HepG2 (cell line): ENCODE measurements around the gene STK11. TPM values are rescaled to one million over a fixed set of nuclear protein-coding genes. Genes with fewer than 3 reads are reported as not detected.

Experiments
- DRAP1 ChIP-seq: IDR thresholded peaks from 2 replicates; pipeline ENCODE4 v1.6.1; 2016; ENCODE audit warnings: missing genetic modification reagents, missing compliant biosample characterization
- HNRNPUL1 ChIP-seq: fragments of 200-400 bp; formaldehyde crosslinking; IDR thresholded peaks from 2 replicates; pipeline ENCODE4 v1.6.1; 2017; ENCODE audit warnings: low read depth, mild to moderate bottlenecking, low read length, moderate library complexity
- NFYB ChIP-seq: sonication (generic); formaldehyde crosslinking; IDR thresholded peaks from 2 replicates; pipeline ENCODE4 v1.4.0; 2020; ENCODE audit warnings: missing genetic modification reagents
- NKX3-1 ChIP-seq: sonication (generic); formaldehyde crosslinking; IDR thresholded peaks from 2 replicates; pipeline ENCODE4 v1.5.0; 2020; ENCODE audit warnings: missing genetic modification reagents
- ZFX ChIP-seq: sonication (generic); formaldehyde crosslinking; IDR thresholded peaks from 2 replicates; pipeline ENCODE4 v1.4.0; 2020; ENCODE audit warnings: mild to moderate bottlenecking, low read depth, missing genetic modification reagents, moderate library complexity
- polyA plus RNA-seq, 8 experiments: library from polyadenylated mRNA; depleted of rRNA in 3 of 8; stranded (reverse) in 7 of 8; unstranded in 1 of 8; fragments of >200 nt; fragmentation: Illumina TruSeq in 4 of 8; extraction: Trizol in 4 of 8; gene quantifications; 2 replicates each; pipeline versions ENCODE4 v1.2.1 to v1.2.3, GENCODE V29; 2011 to 2016; ENCODE audit warnings: low read depth in 4 of 8, missing spikeins in 1 of 8, mixed read lengths in 1 of 8; ENCODE audit not compliant: insufficient read depth in 1 of 8
- total RNA-seq, 5 experiments: library from RNA; depleted of rRNA; stranded (reverse); fragments of >200 nt; fragmentation: Illumina TruSeq; extraction: Trizol; gene quantifications; 2 replicates each; pipeline ENCODE4 v1.2.3, GENCODE V29; 2016; ENCODE audit warnings: low read depth in 1 of 5
- TF ChIP-seq, protein P1 (sequence below): sonication (generic); formaldehyde crosslinking; IDR thresholded peaks from 2 replicates; pipeline ENCODE4 v1.8.0; 2022; ENCODE audit warnings: missing genetic modification reagents, mild to moderate bottlenecking, moderate library complexity, borderline replicate concordance
- TF ChIP-seq, protein P2 (sequence below): sonication (generic); formaldehyde crosslinking; IDR thresholded peaks from 2 replicates; pipeline ENCODE4 v1.4.0; 2020; ENCODE audit warnings: mild to moderate bottlenecking, missing genetic modification reagents
- TF ChIP-seq, protein P3 (sequence below): sonication (generic); formaldehyde crosslinking; IDR thresholded peaks from 2 replicates; pipeline ENCODE4 v1.5.0; 2020; ENCODE audit warnings: mild to moderate bottlenecking, missing genetic modification reagents, borderline replicate concordance
- TF ChIP-seq, protein P4 (sequence below): sonication (generic); formaldehyde crosslinking; conservative IDR thresholded peaks from 2 replicates; pipeline ENCODE4 v1.4.0; 2020; ENCODE audit warnings: mild to moderate bottlenecking, missing genetic modification reagents, moderate library complexity

Gene STK11
- total and polyA plus RNA-seq, 2 of the 13 experiments (the other 11 are each of a cell fraction or from before 2014, with no cell fraction given), result 27.5 to 43.6 TPM

DNA sequence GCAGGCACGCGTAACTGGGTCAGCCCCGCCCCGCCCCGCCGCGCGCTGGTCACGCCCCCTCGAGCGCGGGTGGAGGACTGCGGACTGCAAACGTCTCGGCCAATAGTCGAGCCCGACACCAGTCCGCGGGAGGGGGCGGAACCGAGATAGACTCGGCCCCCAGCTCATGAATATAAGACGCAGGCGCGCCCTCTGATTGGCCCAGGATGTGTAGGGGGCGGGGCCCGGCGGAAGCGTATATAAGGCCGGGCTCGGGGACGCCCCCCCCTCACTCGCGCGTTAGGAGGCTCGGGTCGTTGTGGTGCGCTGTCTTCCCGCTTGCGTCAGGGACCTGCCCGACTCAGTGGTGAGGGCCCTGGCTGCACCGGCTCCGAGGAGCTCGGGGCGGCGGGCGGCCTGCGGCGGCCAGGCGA is 63.5 kb downstream of the STK11 start, which contains the start of gene CIRBP (continued):
- TF ChIP-seq, protein P1, sequence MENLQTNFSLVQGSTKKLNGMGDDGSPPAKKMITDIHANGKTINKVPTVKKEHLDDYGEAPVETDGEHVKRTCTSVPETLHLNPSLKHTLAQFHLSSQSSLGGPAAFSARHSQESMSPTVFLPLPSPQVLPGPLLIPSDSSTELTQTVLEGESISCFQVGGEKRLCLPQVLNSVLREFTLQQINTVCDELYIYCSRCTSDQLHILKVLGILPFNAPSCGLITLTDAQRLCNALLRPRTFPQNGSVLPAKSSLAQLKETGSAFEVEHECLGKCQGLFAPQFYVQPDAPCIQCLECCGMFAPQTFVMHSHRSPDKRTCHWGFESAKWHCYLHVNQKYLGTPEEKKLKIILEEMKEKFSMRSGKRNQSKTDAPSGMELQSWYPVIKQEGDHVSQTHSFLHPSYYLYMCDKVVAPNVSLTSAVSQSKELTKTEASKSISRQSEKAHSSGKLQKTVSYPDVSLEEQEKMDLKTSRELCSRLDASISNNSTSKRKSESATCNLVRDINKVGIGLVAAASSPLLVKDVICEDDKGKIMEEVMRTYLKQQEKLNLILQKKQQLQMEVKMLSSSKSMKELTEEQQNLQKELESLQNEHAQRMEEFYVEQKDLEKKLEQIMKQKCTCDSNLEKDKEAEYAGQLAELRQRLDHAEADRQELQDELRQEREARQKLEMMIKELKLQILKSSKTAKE (CRISPR knock-in tag), result no peak
- 0 out of 2 replicates have a peak, but pooled peaks have one; percentile 16 for TF ChIP-seq NKX3-1 (CRISPR knock-in tag)
- peak; percentile 62; the same call in 1 of the 2 replicates for TF ChIP-seq ZFX (CRISPR knock-in tag)
- TF ChIP-seq, protein P2, sequence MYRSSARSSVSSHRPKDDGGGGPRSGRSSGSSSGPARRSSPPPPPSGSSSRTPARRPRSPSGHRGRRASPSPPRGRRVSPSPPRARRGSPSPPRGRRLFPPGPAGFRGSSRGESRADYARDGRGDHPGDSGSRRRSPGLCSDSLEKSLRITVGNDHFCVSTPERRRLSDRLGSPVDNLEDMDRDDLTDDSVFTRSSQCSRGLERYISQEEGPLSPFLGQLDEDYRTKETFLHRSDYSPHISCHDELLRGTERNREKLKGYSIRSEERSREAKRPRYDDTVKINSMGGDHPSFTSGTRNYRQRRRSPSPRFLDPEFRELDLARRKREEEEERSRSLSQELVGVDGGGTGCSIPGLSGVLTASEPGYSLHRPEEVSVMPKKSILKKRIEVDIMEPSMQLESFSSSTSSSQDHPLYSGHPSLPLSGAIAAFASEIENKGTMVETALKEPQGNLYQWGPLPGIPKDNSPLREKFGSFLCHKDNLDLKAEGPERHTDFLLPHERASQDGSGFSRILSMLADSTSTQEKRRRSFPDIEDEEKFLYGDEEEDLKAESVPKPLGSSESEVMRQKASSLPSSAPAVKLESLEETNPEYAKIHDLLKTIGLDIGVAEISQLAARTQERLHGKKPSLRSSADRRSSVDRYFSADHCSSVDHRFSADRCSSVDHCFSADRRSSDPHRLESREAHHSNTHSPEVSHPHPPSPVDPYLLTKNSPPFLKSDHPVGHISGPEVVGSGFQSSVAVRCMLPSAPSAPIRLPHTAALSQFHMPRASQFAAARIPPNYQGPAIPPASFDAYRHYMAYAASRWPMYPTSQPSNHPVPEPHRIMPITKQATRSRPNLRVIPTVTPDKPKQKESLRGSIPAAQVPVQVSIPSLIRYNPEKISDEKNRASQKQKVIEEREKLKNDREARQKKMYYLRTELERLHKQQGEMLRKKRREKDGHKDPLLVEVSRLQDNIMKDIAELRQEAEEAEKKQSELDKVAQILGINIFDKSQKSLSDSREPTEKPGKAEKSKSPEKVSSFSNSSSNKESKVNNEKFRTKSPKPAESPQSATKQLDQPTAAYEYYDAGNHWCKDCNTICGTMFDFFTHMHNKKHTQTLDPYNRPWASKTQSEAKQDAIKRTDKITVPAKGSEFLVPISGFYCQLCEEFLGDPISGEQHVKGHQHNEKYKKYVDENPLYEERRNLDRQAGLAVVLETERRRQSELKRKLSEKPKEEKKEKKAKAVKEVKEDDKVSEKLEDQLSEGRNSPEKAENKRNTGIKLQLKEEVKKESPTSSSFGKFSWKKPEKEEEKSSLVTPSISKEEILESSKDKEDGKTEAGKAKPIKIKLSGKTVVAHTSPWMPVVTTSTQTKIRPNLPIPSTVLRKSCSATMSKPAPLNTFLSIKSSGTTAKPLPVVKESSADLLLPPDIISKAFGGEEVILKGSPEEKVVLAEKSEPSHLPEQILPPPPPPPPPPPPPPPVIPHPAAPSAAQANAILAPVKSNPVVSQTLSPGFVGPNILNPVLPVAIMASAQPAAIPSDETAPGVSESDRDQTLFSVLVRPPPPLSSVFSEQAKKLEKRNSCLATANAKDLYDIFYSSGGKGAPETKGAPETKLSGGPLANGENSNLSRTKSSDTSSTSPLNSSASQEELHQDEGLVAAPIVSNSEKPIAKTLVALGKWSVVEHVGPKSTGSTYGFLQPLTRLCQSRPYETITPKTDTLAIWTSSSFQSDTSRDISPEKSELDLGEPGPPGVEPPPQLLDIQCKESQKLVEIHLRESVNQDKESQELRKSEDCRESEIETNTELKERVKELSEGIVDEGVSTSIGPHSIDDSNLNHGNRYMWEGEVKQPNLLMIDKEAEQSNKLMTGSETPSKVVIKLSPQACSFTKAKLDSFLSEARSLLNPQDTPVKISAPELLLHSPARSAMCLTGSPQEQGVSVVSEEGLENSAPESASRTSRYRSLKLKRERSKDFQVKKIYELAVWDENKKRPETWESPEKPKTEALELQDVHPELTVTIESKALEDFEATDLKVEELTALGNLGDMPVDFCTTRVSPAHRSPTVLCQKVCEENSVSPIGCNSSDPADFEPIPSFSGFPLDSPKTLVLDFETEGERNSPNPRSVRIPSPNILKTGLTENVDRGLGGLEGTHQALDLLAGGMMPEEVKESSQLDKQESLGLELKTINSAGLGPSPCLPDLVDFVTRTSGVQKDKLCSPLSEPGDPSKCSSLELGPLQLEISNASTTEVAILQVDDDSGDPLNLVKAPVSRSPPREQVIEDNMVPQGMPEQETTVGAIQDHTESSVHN, result 0 out of 2 replicates have a peak, but pooled peaks have one; percentile 21
- TF ChIP-seq DRAP1 (CRISPR knock-in tag), result peak; percentile 98
- TF ChIP-seq, protein P3, sequence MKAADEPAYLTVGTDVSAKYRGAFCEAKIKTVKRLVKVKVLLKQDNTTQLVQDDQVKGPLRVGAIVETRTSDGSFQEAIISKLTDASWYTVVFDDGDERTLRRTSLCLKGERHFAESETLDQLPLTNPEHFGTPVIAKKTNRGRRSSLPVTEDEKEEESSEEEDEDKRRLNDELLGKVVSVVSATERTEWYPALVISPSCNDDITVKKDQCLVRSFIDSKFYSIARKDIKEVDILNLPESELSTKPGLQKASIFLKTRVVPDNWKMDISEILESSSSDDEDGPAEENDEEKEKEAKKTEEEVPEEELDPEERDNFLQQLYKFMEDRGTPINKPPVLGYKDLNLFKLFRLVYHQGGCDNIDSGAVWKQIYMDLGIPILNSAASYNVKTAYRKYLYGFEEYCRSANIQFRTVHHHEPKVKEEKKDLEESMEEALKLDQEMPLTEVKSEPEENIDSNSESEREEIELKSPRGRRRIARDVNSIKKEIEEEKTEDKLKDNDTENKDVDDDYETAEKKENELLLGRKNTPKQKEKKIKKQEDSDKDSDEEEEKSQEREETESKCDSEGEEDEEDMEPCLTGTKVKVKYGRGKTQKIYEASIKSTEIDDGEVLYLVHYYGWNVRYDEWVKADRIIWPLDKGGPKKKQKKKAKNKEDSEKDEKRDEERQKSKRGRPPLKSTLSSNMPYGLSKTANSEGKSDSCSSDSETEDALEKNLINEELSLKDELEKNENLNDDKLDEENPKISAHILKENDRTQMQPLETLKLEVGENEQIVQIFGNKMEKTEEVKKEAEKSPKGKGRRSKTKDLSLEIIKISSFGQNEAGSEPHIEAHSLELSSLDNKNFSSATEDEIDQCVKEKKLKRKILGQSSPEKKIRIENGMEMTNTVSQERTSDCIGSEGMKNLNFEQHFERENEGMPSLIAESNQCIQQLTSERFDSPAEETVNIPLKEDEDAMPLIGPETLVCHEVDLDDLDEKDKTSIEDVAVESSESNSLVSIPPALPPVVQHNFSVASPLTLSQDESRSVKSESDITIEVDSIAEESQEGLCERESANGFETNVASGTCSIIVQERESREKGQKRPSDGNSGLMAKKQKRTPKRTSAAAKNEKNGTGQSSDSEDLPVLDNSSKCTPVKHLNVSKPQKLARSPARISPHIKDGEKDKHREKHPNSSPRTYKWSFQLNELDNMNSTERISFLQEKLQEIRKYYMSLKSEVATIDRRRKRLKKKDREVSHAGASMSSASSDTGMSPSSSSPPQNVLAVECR (CRISPR knock-in tag), result peak; percentile 46
- TF ChIP-seq, protein P4, sequence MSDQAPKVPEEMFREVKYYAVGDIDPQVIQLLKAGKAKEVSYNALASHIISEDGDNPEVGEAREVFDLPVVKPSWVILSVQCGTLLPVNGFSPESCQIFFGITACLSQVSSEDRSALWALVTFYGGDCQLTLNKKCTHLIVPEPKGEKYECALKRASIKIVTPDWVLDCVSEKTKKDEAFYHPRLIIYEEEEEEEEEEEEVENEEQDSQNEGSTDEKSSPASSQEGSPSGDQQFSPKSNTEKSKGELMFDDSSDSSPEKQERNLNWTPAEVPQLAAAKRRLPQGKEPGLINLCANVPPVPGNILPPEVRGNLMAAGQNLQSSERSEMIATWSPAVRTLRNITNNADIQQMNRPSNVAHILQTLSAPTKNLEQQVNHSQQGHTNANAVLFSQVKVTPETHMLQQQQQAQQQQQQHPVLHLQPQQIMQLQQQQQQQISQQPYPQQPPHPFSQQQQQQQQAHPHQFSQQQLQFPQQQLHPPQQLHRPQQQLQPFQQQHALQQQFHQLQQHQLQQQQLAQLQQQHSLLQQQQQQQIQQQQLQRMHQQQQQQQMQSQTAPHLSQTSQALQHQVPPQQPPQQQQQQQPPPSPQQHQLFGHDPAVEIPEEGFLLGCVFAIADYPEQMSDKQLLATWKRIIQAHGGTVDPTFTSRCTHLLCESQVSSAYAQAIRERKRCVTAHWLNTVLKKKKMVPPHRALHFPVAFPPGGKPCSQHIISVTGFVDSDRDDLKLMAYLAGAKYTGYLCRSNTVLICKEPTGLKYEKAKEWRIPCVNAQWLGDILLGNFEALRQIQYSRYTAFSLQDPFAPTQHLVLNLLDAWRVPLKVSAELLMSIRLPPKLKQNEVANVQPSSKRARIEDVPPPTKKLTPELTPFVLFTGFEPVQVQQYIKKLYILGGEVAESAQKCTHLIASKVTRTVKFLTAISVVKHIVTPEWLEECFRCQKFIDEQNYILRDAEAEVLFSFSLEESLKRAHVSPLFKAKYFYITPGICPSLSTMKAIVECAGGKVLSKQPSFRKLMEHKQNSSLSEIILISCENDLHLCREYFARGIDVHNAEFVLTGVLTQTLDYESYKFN (CRISPR knock-in tag), result peak; percentile 25; the same call in 1 of the 2 replicates
- 0 out of 2 replicates have a peak, but pooled peaks have one; percentile 52 for TF ChIP-seq HNRNPUL1
- peak; percentile 75 for TF ChIP-seq NFYB
